Measurements from ENCODE around the gene TATDN2. TPM values are rescaled to one million over a fixed set of nuclear protein-coding genes. Genes with fewer than 3 reads are reported as not detected.

TATDN2 gene
- total RNA-seq, 2 experiments from 2014 or later = 22.0 to 57.5 TPM

DNA sequence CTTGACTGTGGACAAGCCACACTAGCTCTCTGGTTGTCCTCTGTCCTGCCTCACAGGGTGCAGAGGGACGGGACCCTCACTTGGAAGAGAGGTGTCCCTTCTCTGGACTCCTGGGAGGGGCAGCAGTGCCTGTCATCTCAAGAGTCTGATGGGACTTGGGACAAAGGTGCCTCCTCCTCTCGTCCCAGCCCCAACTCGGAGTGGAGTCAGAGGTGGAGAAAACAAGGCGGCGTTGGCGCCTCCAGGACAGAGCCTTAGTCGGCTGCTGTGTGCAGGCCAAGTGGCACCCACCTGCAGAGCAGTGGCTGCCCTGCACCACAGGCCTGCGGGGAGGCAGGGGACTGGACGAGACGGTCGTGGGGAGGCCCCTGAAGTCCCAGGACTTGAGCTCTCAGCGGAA is 82.1 kb downstream of the TATDN2 start:
- no peak overlapping the region for H3K4me2 ChIP-seq (ENCODE audit: low read length)
- H2AFZ ChIP-seq (ENCODE audit: low read length) = no peak overlapping the region
- H3K36me3 ChIP-seq (ENCODE audit: insufficient read depth, low read length) = no peaks in the 10 kb centered on the region
- no peak overlapping the region for H3K27ac ChIP-seq (ENCODE audit: low read depth, low read length, poor library complexity, severe bottlenecking)
- no peak overlapping the region for H3K4me3 ChIP-seq (ENCODE audit: low read depth, low read length, poor library complexity, severe bottlenecking)
- no TSS peak for BruUV-seq (replicated peaks)
- H3K79me2 ChIP-seq (ENCODE audit: insufficient read depth, low read depth, low read length) = no peaks in the 10 kb centered on the region
- peaks cover 10% of the 10 kb centered on the region for H3K4me1 ChIP-seq (ENCODE audit: insufficient read depth, low read length, poor library complexity, severe bottlenecking)
- CTCF ChIA-PET (ENCODE audit: unreplicated experiment) = no interaction called here
- no peak for TF ChIP-seq EZH2phosphoT487 (IDR thresholded peaks at IDR 0.05; ENCODE audit: borderline replicate concordance, low read depth, low read length)
- TF ChIP-seq, protein P1, sequence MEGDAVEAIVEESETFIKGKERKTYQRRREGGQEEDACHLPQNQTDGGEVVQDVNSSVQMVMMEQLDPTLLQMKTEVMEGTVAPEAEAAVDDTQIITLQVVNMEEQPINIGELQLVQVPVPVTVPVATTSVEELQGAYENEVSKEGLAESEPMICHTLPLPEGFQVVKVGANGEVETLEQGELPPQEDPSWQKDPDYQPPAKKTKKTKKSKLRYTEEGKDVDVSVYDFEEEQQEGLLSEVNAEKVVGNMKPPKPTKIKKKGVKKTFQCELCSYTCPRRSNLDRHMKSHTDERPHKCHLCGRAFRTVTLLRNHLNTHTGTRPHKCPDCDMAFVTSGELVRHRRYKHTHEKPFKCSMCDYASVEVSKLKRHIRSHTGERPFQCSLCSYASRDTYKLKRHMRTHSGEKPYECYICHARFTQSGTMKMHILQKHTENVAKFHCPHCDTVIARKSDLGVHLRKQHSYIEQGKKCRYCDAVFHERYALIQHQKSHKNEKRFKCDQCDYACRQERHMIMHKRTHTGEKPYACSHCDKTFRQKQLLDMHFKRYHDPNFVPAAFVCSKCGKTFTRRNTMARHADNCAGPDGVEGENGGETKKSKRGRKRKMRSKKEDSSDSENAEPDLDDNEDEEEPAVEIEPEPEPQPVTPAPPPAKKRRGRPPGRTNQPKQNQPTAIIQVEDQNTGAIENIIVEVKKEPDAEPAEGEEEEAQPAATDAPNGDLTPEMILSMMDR (conservative IDR thresholded peaks at IDR 0.05; ENCODE audit: low read length) = no peak
- H3K9me3 ChIP-seq (ENCODE audit: low read length) = no peaks in the 10 kb centered on the region
- POLR2A ChIA-PET = interaction anchor here (1.2 kb wide), 1 partner anchor 9 kb away, joined by 3 read pairs; the partner anchor contains the start of gene SEC13
- intact Hi-C loops (cut with micrococcal nuclease; ENCODE audit: unreplicated experiment) = no loop called here
- DNase-seq (ENCODE audit: low spot score) = no peak
- no peaks in the 10 kb centered on the region for H4K20me1 ChIP-seq (ENCODE audit: insufficient read depth, low read length)
- no peaks in the 10 kb centered on the region for H3K9me2 ChIP-seq (ENCODE audit: insufficient read depth, low read length)

Small RNA genes lying within 50 kb of the gene (microRNA-seq; reads per million reads assigned to microRNA genes)
- not detected for gene MIR378B (ENCODE audit: borderline replicate concordance)

Small RNA genes lying within 50 kb of the gene (small RNA-seq; reads per million reads assigned to genes)
- not detected for gene MIR378B
- gene RF02126 = not detected

Other genes starting within 250 kb of the TATDN2 start
- gene FANCD2, start 222.0 kb upstream of the TATDN2 start, total RNA-seq (2014; rRNA removed; shearing (Covaris generic)) = 112 and 116 TPM in 2 replicates
- 130 and 134 TPM in 2 replicates for gene FANCD2, start 222.0 kb upstream of the TATDN2 start, total RNA-seq (2022)
- gene FANCD2OS, start 140.2 kb upstream of the TATDN2 start, total RNA-seq (2014; rRNA removed; shearing (Covaris generic)) = not detected in 2 replicates
- not detected in 2 replicates for gene FANCD2OS, start 140.2 kb upstream of the TATDN2 start, total RNA-seq (2022)
- 67.5 and 80.4 TPM in 2 replicates for gene BRK1, start 132.8 kb upstream of the TATDN2 start, total RNA-seq (2014; rRNA removed; shearing (Covaris generic))
- 102 and 105 TPM in 2 replicates for gene BRK1, start 132.8 kb upstream of the TATDN2 start, total RNA-seq (2022)
- gene VHL, start 106.7 kb upstream of the TATDN2 start, total RNA-seq (2014; rRNA removed; shearing (Covaris generic)) = 79.9 and 82.1 TPM in 2 replicates
- 123 and 132 TPM in 2 replicates for gene VHL, start 106.7 kb upstream of the TATDN2 start, total RNA-seq (2022)
- gene IRAK2, start 83.5 kb upstream of the TATDN2 start, total RNA-seq (2014; rRNA removed; shearing (Covaris generic)) = 1.1 and 1.4 TPM in 2 replicates
- gene IRAK2, start 83.5 kb upstream of the TATDN2 start, total RNA-seq (2022) = 1.2 and 1.4 TPM in 2 replicates
- 0.32 TPM in 1 of 2 replicates, not detected in the other for gene GHRL, start 44.5 kb downstream of the TATDN2 start, total RNA-seq (2014; rRNA removed; shearing (Covaris generic))
- 0.42 and 0.77 TPM in 2 replicates for gene GHRL, start 44.5 kb downstream of the TATDN2 start, total RNA-seq (2022)
- 131 and 132 TPM in 2 replicates for gene SEC13, start 72.7 kb downstream of the TATDN2 start, total RNA-seq (2014; rRNA removed; shearing (Covaris generic))
- gene SEC13, start 72.7 kb downstream of the TATDN2 start, total RNA-seq (2022) = 104 and 111 TPM in 2 replicates